Bronchial epithelial cell (primary cell): ENCODE data around the gene CHID1. TPM values are rescaled to one million over a fixed set of nuclear protein-coding genes. Genes with fewer than 3 reads are reported as not detected.

Experiments
- DNase-seq: peaks from one replicate; pipeline ENCODE4 v3.0.0-alpha.2; 2010; ENCODE audit warnings: low read depth
- FAIRE-seq: peaks from 2 replicates; lab custom pipeline; 2011; peaks lifted over from hg19 to GRCh38; lab: Jason Lieb, UNC
- H3K27me3 ChIP-seq: 2 replicates; pipeline ENCODE4 v1.5.1; 2011; ENCODE audit warnings: low read length; ENCODE audit not compliant: control insufficient read depth, insufficient read depth
- H3K36me3 ChIP-seq: 2 replicates; pipeline ENCODE4 v1.5.1; 2011; ENCODE audit warnings: low read length; ENCODE audit not compliant: control insufficient read depth, insufficient read depth
- H3K4me3 ChIP-seq: 2 replicates; pipeline ENCODE4 v1.5.1; 2011; ENCODE audit warnings: mild to moderate bottlenecking, low read depth, low read length, control low read depth
- CTCF ChIP-seq: IDR thresholded peaks from 2 replicates; pipeline ENCODE4 v1.5.1; 2011; ENCODE audit warnings: mild to moderate bottlenecking, moderate library complexity, low read length, control low read depth, inconsistent platforms; ENCODE audit not compliant: insufficient read depth, severe bottlenecking
- total RNA-seq: library from RNA; depleted of rRNA; stranded (reverse); fragments of >200 nt; gene quantifications from 2 replicates; pipeline ENCODE4 v1.2.1, GENCODE V29; 2014

Gene CHID1
- total RNA-seq, 1 donor from 2014 or later: 42.6 TPM

- FAIRE-seq (no peak), DNase-seq (no peak)
- Histone ChIP-seq H3K36me3 (peaks cover 3% of the 10 kb centered on the region), H3K27me3 (no peaks in the 10 kb centered on the region), H3K4me3 (no peak overlapping the region)
- no peak for TF ChIP-seq CTCF
These were observed 64.6 kb downstream of the CHID1 start for GRCh38 chr11:845872-846495.

GRCh38 chr11:844693-845644 lies 65.6 kb downstream of the CHID1 start:
- Histone ChIP-seq H3K27me3 (no peaks in the 10 kb centered on the region), H3K36me3 (peaks cover 11% of the 10 kb centered on the region), H3K4me3 (peak overlapping the region; percentile 4)
- TF ChIP-seq CTCF: no peak
- FAIRE-seq (peak; percentile 72), DNase-seq (no peak)

- peaks cover 16% of the 10 kb centered on the region for H3K36me3 ChIP-seq
- FAIRE-seq (no peak), DNase-seq (peak; percentile 63)
- H3K27me3 ChIP-seq: no peaks in the 10 kb centered on the region
- TF ChIP-seq CTCF: no peak
- peak overlapping the region; percentile 52 for H3K4me3 ChIP-seq
These were observed 66.6 kb downstream of the CHID1 start for GRCh38 chr11:843818-844692.

GRCh38 chr11:843086-843734 lies 67.4 kb downstream of the CHID1 start:
- peak; percentile 2 for TF ChIP-seq CTCF
- no peak for FAIRE-seq
- no peak for DNase-seq
- peak overlapping the region; percentile 52 for H3K4me3 ChIP-seq
- peaks cover 19% of the 10 kb centered on the region for H3K36me3 ChIP-seq
- no peaks in the 10 kb centered on the region for H3K27me3 ChIP-seq

- FAIRE-seq (no peak), DNase-seq (peak; percentile 64)
- Histone ChIP-seq H3K27me3 (no peaks in the 10 kb centered on the region), H3K36me3 (peaks cover 25% of the 10 kb centered on the region), H3K4me3 (peak within 1 kb of the TSS; percentile 52)
- no peak for TF ChIP-seq CTCF
These were observed 68.1 kb downstream of the CHID1 start, which contains the start of the genes POLR2L and TSPAN4 for GRCh38 chr11:842370-843002. TSS of gene POLR2L (minus strand) at chr11:842529. CDS start at chr11:842508, 21 bp downstream. TSS of gene TSPAN4 (plus strand) at chr11:842852. CDS start at chr11:850305, 7,453 bp downstream.
